HepG2 (cell line): ENCODE data around the gene PCYT2. TPM values are rescaled to one million over a fixed set of nuclear protein-coding genes. Genes with fewer than 3 reads are reported as not detected.
A peak's percentile ranks its signal among the peaks of the same experiment; 100 is the strongest.

ENCODE experiments used
- ARID4A ChIP-seq: sonication (generic); formaldehyde crosslinking; IDR thresholded peaks from 2 replicates; pipeline ENCODE4 v1.5.0; 2020; ENCODE audit warnings: mild to moderate bottlenecking, missing genetic modification reagents, borderline replicate concordance
- ATF7 ChIP-seq, 2 experiments: fragments of 450-650 bp in 1 of 2; sonication (generic) in 1 of 2; formaldehyde crosslinking in 1 of 2; IDR thresholded peaks; 2 replicates each; pipeline versions ENCODE4 v1.4.0 to v1.6.1; 2016 to 2020; ENCODE audit warnings: antibody characterized with exemption in 1 of 2, mild to moderate bottlenecking in 1 of 2, missing genetic modification reagents in 1 of 2
- ATF7-NPFF ChIP-seq: sonication (generic); formaldehyde crosslinking; IDR thresholded peaks from 2 replicates; pipeline ENCODE4 v1.8.1; 2023; ENCODE audit warnings: mild to moderate bottlenecking, low read depth, missing genetic modification reagents, moderate library complexity
- GABPB1 ChIP-seq: IDR thresholded peaks from 2 replicates; pipeline ENCODE4 v1.6.1; 2016; ENCODE audit warnings: mild to moderate bottlenecking, missing genetic modification reagents, moderate library complexity, missing compliant biosample characterization
- GPN1 ChIP-seq: sonication (generic); formaldehyde crosslinking; IDR thresholded peaks from 2 replicates; pipeline ENCODE4 v1.5.1; 2020; ENCODE audit warnings: missing genetic modification reagents, borderline replicate concordance
- HINFP ChIP-seq: sonication (generic); formaldehyde crosslinking; IDR thresholded peaks from 2 replicates; pipeline ENCODE4 v1.4.0; 2020; ENCODE audit warnings: low read depth, mild to moderate bottlenecking, missing genetic modification reagents
- HNF4A ChIP-seq: sonication (generic); formaldehyde crosslinking; IDR thresholded peaks from 2 replicates; pipeline ENCODE4 v1.4.0; 2020; ENCODE audit warnings: missing genetic modification reagents
- MAFF ChIP-seq: IDR thresholded peaks from 2 replicates; pipeline ENCODE4 v1.6.1; 2011; ENCODE audit warnings: low read depth, low read length, improper control_type of control experiment
- NFE2L1 ChIP-seq: sonication (generic); formaldehyde crosslinking; IDR thresholded peaks from 2 replicates; pipeline ENCODE4 v1.4.0; 2020; ENCODE audit warnings: missing genetic modification reagents, mild to moderate bottlenecking, borderline replicate concordance
- NONO ChIP-seq, 2 experiments: fragments of 450-650 bp in 1 of 2; sonication (generic) in 1 of 2; formaldehyde crosslinking in 1 of 2; IDR thresholded peaks in 1 of 2; conservative IDR thresholded peaks in 1 of 2; 2 replicates each; pipeline versions ENCODE4 v1.6.1 to v1.8.0; 2017 to 2022; ENCODE audit warnings: mild to moderate bottlenecking in 1 of 2, missing genetic modification reagents in 1 of 2, moderate library complexity in 1 of 2
- NR2C2 ChIP-seq: sonication (generic); formaldehyde crosslinking; IDR thresholded peaks from 2 replicates; pipeline ENCODE4 v1.4.0; 2020; ENCODE audit warnings: missing genetic modification reagents, mild to moderate bottlenecking, moderate library complexity, borderline replicate concordance
- NR2F6 ChIP-seq, 2 experiments: IDR thresholded peaks; 2 replicates each; pipeline ENCODE4 v1.6.1; 2016; ENCODE audit warnings: antibody characterized with exemption in 1 of 2, mild to moderate bottlenecking in 1 of 2
- POLR2A ChIP-seq, 2 experiments: IDR thresholded peaks; 2 replicates each; pipeline ENCODE4 v1.6.1; 2011; ENCODE audit warnings: low read depth in 2 of 2, low read length in 2 of 2, mild to moderate bottlenecking in 1 of 2, moderate library complexity in 1 of 2; ENCODE audit not compliant: insufficient read depth in 1 of 2
- SMAD1 ChIP-seq: sonication (generic); formaldehyde crosslinking; IDR thresholded peaks from 2 replicates; pipeline ENCODE4 v1.4.0; 2020; ENCODE audit warnings: missing genetic modification reagents, low read depth, mild to moderate bottlenecking, borderline replicate concordance
- XRCC5 ChIP-seq: fragments of 200-400 bp; formaldehyde crosslinking; optimal IDR thresholded peaks from 2 replicates; pipeline ENCODE3; 2017; ENCODE audit warnings: mild to moderate bottlenecking, low read length
- ZNF30 ChIP-seq: sonication (generic); formaldehyde crosslinking; IDR thresholded peaks from 2 replicates; pipeline ENCODE4 v1.5.0; 2020; ENCODE audit warnings: mild to moderate bottlenecking, missing genetic modification reagents
- ZNF543 ChIP-seq: sonication (generic); formaldehyde crosslinking; IDR thresholded peaks from 2 replicates; pipeline ENCODE4 v1.4.0; 2020; ENCODE audit warnings: mild to moderate bottlenecking, missing genetic modification reagents
- ZNF598 ChIP-seq: sonication (generic); formaldehyde crosslinking; IDR thresholded peaks from 2 replicates; pipeline ENCODE4 v1.5.1; 2020; ENCODE audit warnings: mild to moderate bottlenecking, missing genetic modification reagents, borderline replicate concordance
- polyA plus RNA-seq, 8 experiments: library from polyadenylated mRNA; depleted of rRNA in 3 of 8; stranded (reverse) in 7 of 8; unstranded in 1 of 8; fragments of >200 nt; fragmentation: Illumina TruSeq in 4 of 8; extraction: Trizol in 4 of 8; gene quantifications; 2 replicates each; pipeline versions ENCODE4 v1.2.1 to v1.2.3, GENCODE V29; 2011 to 2016; ENCODE audit warnings: low read depth in 4 of 8, missing spikeins in 1 of 8, mixed read lengths in 1 of 8; ENCODE audit not compliant: insufficient read depth in 1 of 8
- total RNA-seq, 5 experiments: library from RNA; depleted of rRNA; stranded (reverse); fragments of >200 nt; fragmentation: Illumina TruSeq; extraction: Trizol; gene quantifications; 2 replicates each; pipeline ENCODE4 v1.2.3, GENCODE V29; 2016; ENCODE audit warnings: low read depth in 1 of 5
- TF ChIP-seq, protein P1 (sequence below), 2 experiments: sonication (generic) in 1 of 2; formaldehyde crosslinking in 1 of 2; IDR thresholded peaks; 2 replicates each; pipeline versions ENCODE4 v1.4.0 to v1.6.1; 2018 to 2020; ENCODE audit warnings: missing genetic modification reagents in 2 of 2, borderline replicate concordance in 1 of 2, low read depth in 1 of 2, mild to moderate bottlenecking in 1 of 2, missing biosample characterization in 1 of 2

Gene PCYT2
- total and polyA plus RNA-seq, 2 of the 13 experiments (the other 11 are each of a cell fraction or from before 2014, with no cell fraction given): 147 to 297 TPM

GRCh38 chr17:81924557-81925532 is 13.6 kb upstream of the PCYT2 start (continued):
- peak; percentile 72; the same call in 1 of the 2 replicates for TF ChIP-seq ZNF543 (CRISPR knock-in tag)
- no peak for TF ChIP-seq ZNF598 (CRISPR knock-in tag)
- TF ChIP-seq NONO (IDR thresholded peaks at IDR 0.05): no peak
- 0 out of 2 replicates have a peak, but pooled peaks have one; percentile 35 for TF ChIP-seq NONO (CRISPR knock-in tag; conservative IDR thresholded peaks at IDR 0.05)
- 0 out of 2 replicates have a peak, but pooled peaks have one; percentile 31 for TF ChIP-seq HINFP (CRISPR knock-in tag)
- peak; percentile 48; the same call in 1 of the 2 replicates for TF ChIP-seq ATF7-NPFF (CRISPR knock-in tag)
- TF ChIP-seq NR2F6 (IDR thresholded peaks at IDR 0.05): peak; percentile 45; the same call in 1 of the 2 replicates
- TF ChIP-seq NR2F6 (CRISPR knock-in tag; IDR thresholded peaks at IDR 0.05): no peak; the same call in 1 of the 2 replicates
- no peak for TF ChIP-seq ATF7 (IDR thresholded peaks at IDR 0.05)
- peak; percentile 35; the same call in 1 of the 2 replicates for TF ChIP-seq ATF7 (CRISPR knock-in tag; IDR thresholded peaks at IDR 0.05)
- peak; percentile 24; the same call in 1 of the 2 replicates for TF ChIP-seq SMAD1 (CRISPR knock-in tag)
- TF ChIP-seq GPN1 (CRISPR knock-in tag): no peak
- TF ChIP-seq, protein P1, sequence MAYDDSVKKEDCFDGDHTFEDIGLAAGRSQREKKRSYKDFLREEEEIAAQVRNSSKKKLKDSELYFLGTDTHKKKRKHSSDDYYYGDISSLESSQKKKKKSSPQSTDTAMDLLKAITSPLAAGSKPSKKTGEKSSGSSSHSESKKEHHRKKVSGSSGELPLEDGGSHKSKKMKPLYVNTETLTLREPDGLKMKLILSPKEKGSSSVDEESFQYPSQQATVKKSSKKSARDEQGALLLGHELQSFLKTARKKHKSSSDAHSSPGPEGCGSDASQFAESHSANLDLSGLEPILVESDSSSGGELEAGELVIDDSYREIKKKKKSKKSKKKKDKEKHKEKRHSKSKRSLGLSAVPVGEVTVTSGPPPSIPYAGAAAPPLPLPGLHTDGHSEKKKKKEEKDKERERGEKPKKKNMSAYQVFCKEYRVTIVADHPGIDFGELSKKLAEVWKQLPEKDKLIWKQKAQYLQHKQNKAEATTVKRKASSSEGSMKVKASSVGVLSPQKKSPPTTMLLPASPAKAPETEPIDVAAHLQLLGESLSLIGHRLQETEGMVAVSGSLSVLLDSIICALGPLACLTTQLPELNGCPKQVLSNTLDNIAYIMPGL (CRISPR knock-in tag; IDR thresholded peaks at IDR 0.05; ENCODE audit: borderline replicate concordance in 1 of 2, low read depth in 1 of 2): peak in 1 of 2 experiments; percentile 33; a peak in 1 of 4 replicates
- TF ChIP-seq ZNF30 (CRISPR knock-in tag): no peak
- 0 out of 2 replicates have a peak, but pooled peaks have one; percentile 18 for TF ChIP-seq NFE2L1
- peak; percentile 77 for TF ChIP-seq XRCC5
- peak; percentile 67 for TF ChIP-seq ARID4A (CRISPR knock-in tag)
- TF ChIP-seq NR2C2 (CRISPR knock-in tag): peak; percentile 44; the same call in 1 of the 2 replicates
- peak; percentile 74 for TF ChIP-seq HNF4A
- peak; percentile 46; the same call in 1 of the 2 replicates for TF ChIP-seq GABPB1 (CRISPR knock-in tag)
- TF ChIP-seq POLR2A (IDR thresholded peaks at IDR 0.05; ENCODE audit: insufficient read depth in 1 of 2, low read depth in 2 of 2, low read length in 2 of 2): no peak
- peak; percentile 94 for TF ChIP-seq MAFF
